ENCODE measurements around the gene KAZN.

Gene KAZN

DNA sequence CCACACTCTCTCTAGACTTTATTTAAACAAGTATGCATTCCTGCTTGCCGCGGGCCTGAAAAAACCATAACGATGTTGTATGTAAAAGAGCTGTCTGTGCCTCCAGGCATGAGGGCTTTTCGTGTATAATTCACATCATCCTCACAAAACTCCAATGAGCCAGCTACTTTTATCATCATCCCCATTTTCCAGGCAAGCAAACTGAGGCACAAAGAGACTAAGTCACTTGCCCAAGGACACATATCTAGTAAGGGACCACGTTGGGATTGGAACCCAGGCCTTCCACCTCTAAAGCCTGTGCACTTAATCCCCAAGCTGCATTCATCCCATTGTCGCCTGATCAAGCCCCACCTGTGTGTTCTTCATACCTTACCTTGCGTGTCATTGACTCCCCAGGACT lies 226.9 kb downstream of the KAZN start:
- DNase-seq (ENCODE audit: low read depth): no peak

DNA sequence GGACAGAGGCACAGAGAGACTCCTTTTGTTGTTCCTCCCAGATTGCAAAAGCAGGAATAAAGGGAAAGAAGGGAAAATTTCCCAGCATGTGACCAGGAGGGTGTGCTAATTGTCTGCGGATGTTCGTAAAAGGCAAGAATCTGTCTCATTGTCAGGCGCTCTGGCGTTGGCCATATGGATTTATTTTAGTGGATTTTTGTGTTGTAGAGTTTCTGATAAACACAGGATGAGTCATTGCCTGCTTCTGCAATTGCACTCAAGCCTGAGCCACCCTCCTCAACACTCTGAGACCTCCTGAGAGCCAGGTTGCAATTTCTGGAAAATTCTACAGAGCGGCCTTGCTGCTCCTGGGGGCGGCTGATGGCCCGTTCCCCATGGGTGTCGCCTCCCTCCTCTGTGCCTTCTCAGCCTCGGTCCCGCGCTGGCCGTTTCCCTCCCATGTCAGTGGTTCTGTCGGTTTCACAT lies 227.7 kb downstream of the KAZN start:
- no peak for DNase-seq (ENCODE audit: low read depth)

DNA sequence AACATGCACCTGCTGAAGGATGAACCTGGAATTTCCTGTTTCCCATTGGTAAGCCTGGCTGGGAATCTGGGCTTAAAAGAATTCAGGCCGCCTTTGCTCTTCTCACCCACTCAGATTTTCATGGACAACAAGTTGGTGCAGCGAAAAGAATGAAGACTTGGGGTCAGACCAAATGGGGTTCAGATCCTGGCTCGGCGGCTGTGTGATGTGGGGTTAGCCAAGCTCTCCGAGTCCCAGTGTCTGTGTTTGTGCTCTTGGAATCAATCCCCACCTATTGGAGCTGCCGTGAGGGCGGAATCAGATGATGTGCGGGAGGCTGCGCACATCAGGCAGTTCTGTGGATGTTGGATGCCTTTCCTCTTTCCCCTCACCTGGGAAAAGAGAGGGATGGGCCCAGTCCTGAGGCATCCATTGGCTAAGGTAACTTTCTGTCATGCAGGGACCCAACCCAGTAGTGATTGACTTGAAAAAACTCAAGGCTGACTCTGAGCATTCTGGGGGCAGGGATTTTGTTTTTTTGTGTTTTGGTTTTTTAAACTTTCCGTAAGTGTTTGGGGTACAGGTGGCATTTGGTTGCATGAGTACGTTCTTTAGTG lies 228.3 kb downstream of the KAZN start:
- no peak for DNase-seq (ENCODE audit: low read depth)

DNA sequence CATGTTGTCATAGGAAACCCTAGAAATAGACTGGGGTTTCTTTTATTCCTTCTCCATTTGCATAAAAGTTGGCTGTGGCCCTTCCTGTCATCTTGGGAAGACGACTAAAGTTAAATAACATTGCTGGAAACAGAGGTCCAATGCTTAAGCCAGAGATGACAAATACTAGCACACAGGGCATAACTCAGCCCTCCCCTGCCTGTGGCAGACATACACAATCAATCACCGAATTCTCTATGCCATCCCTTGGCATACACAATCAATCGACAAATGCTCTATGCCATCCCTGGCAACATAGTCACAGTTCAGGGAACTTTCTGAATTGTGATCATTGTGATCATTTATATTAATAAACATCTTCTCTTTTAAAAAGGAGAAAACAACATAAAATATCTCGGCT lies 229.4 kb downstream of the KAZN start:
- DNase-seq (ENCODE audit: low read depth): no peak

DNA sequence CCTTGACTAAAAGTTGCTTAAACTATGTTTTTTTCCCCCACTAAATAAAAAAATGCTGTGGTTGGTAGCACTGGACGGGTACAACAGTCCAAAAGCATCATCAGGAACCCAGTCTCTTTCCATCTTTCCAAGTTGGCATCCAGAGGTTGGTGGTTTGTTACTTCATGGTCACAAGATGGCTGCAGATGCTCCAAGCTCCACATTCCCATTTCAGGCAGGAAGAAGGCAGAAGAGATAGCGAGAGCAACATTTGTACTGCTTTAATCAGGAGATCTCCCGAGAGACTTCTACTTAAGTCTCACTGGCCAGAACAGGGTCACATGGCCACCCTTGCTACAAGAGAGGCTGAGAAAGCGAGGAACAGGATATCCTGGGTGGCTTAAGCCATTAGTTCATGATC lies 230.2 kb downstream of the KAZN start:
- no peak for DNase-seq (ENCODE audit: low read depth)

DNA sequence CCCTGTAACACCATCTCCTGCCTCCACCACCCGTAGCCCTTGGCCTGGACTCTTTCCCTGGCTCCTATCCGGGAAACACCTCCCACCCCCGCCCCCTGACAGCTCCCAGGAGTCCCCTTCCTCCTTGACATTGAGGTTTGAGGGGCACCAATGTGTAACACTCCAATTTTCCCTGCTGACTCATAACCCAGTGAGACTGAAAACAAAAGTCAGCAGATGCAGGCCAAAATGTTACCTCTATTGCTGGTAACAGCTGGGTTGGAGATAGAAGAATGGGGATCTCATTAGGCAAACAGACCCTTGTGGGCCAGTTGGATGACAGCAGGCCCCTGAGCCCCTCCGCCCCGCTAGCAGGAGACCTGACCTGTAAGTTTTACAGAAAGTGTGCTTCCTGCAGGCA lies 237.2 kb downstream of the KAZN start:
- DNase-seq (ENCODE audit: low read depth): no peak

DNA sequence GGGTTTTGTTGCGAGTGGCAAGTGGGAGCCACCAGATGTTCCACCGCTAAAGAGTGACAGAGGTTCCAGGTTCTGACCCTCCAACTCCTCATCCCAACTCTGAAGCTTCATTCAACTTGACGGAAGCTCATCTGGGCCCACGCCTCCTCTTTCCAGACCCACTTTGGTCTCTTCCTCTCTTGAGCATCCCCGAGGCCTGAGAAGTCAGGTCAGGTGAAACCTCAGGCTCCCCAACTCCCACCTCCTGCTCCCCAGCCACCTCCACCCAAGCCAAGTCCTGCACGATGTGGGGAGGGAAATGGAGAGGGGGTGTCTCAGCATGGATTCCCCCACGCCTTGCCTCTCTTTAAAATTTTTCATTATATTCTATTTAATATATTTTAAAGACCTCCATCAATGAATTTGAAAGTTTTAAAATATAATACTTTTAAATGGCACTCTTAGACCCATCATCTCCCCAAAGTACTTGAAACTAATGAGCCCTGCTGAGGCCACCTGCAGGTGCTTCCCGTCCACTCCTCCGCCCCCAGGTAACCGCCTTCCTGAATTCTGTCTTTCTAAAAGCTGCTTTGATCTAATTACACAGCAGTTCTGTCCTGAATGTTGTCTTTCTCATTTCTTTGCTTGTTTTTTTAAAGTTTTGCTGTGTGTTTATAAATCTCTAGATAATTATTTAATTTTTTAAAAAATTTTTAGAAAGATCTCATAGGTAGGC lies 238.1 kb downstream of the KAZN start:
- DNase-seq (ENCODE audit: low read depth): no peak

DNA sequence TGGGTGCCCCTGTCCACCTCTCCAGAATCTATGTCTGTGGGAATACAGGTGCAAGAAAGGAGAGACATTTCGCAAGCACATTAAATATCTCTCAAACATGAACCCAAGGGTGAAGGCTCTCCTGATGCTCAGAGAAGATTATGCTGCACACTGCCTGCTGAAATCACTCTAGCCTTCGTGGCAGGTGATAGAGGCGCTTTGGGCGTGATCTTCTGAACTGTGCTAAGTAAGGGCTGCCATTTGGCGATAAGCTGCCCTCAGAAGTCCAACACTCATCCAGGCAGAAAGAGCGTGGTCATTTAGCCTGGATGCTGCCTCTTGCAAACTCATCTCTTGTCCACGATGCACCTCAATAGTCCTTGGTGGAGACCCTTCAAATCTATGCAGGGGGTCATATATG lies 241.9 kb downstream of the KAZN start:
- DNase-seq (ENCODE audit: low read depth): no peak

DNA sequence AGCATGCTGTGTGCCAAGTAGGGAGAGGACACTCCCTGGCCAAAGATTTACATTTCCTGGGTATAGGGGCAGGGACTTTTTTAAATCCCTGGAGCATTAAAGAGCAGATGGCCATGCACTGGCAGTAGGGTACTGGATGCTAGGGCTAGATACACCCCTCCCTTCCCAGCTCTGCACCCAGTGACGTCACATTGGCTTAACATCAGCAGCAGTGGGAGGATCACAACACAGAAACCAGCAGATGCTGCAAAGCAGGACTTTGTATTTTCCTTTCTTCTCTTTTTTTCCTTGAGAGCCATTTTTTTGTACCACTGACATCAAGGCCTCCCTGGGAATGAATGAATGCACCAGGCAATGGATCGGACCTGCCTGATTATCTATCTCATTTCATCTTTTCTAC lies 243.0 kb downstream of the KAZN start:
- no peak for DNase-seq (ENCODE audit: low read depth)

DNA sequence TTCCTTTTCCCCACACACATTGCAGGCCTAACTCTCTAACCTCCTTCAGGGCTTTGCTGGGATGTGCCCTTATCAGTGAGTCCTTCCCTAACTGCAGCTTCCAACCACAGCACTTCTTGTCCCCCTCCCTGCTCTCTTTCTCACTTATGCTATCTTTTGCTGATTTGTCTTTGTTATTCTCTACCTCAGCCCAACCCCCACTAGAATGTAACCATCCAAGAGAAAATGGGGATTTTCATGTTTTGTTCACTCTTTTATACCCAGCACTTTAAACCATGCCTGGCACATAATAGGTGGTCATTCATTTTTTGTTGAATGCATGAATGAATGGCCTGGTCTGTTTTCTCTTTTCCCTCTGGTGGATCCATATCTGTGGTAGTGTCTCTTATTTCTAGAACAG lies 243.5 kb downstream of the KAZN start:
- no peak for DNase-seq (ENCODE audit: low read depth)

DNA sequence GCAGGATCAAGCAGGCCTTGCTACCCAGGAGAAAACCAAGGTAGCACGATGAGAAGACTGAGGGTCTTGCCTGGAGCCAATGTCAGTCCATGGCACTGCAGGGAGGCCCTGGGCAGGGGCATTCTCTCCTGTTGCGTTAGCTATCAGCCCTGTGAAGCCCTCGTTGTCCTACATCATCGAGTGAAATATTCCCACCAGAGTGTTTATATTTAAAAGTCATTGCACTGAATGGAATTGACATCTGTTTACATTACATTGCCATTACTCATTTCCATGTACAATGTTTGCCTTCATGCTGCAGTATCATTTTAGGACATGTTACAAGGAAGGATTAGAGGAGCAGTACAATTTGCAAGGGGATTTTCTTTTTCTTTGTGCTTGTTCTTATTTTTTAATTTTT lies 243.9 kb downstream of the KAZN start:
- no peak for DNase-seq (ENCODE audit: low read depth)

DNA sequence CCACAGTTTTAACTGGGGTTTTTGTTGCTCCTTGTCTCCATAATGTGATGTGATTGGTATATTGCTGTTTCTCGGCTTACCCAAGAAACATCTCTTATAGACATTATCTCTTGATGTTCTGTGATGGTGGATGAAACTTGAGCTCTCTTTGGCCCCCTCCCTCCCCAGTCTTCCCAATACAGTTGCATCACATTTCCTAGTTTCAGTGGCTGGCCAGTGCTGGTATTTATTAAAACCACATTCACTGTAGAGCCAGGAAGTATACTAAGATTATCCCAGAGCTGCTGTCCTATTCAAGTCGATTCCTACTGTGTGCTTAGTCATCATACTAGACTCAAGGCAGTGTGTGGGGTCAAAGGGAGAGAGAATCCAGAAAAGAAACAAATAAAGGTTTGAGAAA lies 244.4 kb downstream of the KAZN start:
- no peak for DNase-seq (ENCODE audit: low read depth)

DNA sequence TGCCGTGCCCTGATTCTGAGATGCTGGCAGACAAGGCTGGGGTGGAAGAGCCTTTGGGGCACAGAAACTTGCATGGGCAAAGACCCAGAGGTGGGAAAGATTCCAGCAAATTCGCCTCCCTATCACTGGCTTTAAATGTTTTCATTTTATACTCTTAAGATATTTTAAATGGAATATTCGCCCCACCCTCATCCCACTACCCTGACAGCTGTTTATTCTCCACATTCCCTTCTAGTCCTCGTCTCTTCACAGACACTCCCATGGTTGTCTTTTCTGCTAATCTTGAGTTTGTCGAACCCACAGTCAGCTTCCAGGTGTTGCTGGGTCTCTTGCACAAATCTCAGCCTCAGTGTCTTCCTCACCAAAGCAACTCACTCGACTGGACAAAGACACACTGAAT lies 245.0 kb downstream of the KAZN start:
- no peak for DNase-seq (ENCODE audit: low read depth)

DNA sequence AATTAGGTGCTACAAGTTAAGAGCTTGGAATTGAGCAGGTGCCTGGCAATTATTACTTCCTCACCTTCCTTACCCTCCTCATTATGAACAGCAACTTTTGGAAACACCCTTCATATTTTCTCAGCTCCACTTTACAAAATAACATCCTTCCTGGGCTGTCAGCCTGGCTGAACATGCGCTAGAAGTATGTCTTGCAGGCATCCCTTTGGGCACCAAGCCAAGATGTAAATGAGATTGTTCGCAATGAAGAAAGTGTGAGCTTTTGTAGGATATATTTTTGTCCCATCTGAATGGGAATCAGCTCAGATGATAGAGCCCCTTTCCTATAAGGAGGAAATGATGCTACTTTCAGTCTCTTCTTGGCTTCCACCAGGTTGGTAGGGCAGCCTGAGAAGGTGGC lies 245.9 kb downstream of the KAZN start:
- DNase-seq (ENCODE audit: low read depth): no peak

DNA sequence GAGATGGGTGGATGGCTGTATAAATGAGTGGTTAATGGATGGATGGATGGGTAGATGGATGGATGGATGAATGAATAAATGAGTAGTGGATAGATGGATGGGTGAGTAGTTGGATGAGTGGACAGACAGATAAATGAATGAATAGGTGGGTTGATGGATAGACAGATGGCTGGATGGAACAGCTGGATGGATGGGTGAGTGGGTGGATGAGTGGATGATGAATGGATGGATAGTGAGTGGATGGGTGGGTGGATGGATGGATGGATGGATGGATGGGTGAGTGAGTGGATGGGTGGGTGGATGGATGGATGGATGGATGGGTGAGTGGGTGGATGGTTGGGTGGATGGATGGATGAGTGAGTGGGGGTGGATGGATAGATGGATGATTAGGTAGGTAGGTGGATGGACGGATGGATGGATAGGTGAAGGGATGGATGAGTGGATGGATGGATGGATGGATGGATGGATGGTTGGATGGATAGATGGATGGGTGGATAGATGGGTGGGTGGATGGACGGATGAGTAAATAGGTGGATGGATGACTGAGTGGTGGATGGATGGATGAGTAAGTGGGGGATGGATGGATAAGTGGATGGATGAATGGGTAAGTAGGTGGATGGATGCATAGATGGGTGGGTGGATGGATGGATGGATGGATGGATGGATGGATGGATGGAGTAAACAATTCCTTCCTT lies 246.6 kb downstream of the KAZN start:
- no peak for DNase-seq (ENCODE audit: low read depth)

DNA sequence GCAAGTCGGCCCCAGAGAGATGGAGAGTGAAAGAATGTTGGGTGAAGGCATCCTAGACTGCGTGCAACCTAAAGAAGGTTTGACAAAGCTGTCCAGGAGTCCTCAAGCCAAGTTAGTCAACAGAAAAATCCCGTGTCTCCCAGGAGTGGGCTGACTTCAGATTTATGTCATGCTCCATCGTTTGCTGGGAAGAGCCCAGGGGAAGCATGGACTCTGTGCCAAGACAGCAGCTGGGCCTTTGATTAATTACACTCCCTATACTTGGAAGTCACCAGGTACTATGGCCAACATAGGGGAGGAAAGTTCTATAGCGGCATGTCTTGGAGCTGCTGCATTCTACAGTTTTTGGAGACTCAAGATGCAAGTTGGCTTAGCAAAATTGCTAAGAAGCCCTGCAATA lies 247.4 kb downstream of the KAZN start:
- DNase-seq (ENCODE audit: low read depth): no peak

DNA sequence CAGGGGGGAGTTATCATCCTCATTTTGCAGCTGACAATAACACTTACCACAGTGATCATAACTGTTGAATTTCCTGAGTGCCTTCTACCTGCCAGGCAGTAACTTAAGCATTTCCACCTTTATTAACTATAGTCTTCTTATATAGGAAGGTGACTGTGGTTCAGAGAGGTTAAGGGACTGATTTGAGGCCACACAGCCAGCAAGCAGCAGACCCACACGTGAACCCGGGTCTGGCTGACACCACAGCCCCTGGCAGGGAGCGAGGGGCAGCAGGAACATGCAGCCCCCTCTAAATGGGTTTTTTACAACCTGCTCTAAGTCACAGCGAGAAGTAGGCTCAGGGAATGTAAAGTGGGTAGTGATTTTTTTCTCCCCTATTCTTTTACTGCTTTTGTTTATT lies 248.2 kb downstream of the KAZN start:
- DNase-seq (ENCODE audit: low read depth): no peak

DNA sequence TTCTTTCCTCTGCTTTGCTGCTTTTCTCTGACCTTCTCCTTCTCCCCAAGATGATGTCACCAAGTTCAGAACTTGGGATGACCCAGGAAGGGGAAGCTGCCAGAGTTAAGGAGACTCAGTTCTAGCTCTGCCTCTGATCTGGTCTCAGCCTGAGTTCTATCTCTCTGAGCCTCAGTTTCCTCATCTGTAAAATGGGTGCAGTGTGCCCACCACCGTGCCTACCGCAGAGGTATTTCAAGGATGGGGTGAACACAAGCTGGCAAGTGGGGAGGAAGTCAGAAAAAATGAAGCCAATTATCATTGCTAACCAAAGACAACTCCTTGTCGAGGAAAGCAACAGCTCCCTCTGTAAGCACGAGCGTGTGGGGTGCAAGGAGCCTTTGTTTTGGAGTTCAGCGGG lies 249.7 kb downstream of the KAZN start:
- DNase-seq (ENCODE audit: low read depth): no peak

DNA sequence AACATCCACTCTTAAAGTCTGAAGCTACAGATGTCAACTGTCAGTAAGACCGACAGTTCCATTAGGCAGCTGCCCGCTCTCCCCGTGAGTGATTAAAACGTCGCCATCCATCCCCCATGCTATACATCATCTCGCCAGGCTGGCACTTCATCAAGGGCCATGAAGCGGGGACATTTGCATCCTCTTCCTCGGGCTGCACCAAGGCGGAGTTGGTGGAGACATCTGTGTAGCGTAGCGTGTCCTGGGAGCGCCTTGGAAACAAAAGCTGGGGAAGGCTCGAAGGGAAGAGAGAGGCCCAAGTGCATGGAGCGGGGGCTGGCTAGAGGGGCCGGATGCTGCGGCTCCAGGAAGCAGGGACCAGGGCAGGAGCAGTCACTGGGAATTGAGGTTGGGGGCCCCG lies 250.1 kb downstream of the KAZN start:
- DNase-seq (ENCODE audit: low read depth): no peak

DNA sequence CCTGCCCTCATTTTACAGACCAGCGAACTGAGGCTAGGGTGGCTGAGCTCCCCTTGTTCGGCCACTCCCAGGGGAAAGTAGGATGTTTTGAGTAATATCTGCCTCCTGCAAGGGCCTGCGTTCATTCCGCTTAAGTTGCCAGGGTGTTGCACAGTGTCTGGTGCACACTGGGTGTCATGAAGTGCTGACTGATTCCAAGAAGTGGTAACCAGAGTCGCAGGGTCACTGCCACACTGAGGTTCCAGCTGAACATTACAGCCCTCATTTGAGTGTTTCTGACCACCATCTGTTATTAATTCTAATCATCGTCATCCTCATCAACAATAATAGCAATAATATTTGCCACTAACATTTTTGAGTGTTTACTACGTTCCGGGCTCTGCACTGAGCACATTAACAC lies 250.6 kb downstream of the KAZN start:
- no peak for DNase-seq (ENCODE audit: low read depth)

DNA sequence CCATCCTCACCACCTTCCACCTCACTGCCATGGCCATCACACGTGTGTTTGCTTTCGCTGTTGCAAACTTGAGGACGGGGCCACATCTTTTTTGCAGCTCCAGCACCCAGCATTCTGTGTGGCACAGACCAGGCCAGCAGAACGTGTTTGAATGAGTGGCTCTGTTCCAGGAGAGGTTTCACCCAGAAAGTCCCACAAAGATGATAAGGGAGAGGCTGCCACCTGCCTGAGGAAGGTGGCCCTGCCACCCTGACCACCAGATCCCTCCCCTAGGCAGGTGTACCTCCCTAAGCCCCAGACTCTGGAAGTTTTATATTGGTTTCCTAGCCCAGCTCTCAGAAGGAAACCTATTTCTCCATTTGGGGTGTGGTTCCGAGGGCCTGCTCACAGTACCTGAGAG lies 252.1 kb downstream of the KAZN start:
- DNase-seq (ENCODE audit: low read depth): no peak

DNA sequence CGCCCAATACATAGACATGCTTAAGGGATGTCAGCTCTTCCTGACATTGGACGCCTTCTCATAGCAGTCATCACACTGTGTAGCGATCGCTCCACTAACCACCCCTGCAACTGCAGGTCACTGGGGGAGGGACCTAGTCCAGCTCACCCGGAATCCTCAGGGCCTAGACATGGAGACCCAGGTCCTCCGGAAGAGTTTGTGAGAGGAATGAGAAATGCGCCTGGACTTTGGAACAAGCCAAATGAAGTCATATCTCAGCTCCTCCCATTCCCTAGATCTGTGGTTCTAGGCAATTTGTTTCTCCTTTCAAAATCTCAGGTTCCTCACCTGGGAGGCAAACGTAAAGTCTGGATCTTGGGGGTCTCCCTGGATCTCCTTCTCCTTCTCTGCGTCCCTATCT lies 253.3 kb downstream of the KAZN start:
- DNase-seq (ENCODE audit: low read depth): no peak

DNA sequence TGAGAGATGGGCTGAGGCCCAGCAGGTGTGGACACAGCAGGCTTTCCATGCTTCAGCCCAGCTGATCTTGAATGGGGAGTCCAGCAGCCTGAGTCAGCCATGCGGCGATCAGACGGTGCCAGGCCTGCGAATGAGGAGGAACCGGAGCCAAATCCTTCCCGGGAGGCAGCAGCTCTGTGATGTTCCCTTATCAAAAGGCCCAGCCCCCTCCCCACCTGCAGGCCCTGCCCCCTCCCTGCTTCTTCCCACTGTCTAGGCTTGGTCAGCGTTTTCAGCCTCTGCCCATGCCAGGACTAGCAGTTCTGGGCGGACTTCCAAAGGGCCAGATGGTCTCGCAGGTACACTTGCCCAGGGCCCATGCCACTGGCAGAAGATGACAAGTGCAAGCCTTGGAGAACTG lies 253.8 kb downstream of the KAZN start:
- no peak for DNase-seq (ENCODE audit: low read depth)

DNA sequence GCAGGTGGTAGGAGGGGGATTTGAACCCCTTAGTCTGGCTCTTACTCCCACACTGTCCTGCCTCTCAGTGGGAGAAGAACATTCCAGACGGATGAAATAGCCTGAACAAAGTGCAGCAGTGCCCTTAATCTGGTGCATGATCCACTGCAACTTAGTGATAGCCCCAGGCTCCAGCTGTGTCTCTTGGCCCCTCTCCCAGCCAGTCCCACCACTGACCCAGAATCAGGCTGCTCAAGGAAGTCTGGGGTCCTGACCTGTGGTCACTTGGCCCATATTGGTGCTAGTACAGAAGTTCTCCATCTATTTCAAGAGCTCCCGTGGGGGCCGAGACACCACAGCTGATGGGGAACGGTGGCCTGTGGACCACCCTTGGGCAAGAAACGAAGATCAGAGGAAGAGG lies 255.0 kb downstream of the KAZN start:
- no peak for DNase-seq (ENCODE audit: low read depth)
